GM21529 (cell line): ENCODE results near the gene ZNF417.
"Not testable (repeated sequence)": the region's sequence is repeated elsewhere in the genome, so short reads cannot be mapped to it uniquely, and the experiment has no call there.

Experiments used
- ATAC-seq: cut with Tn5 transposase; IDR thresholded peaks from one replicate; pipeline ENCODE4 v1.9.1; 2021; ENCODE audit not compliant: unreplicated experiment

Gene ZNF417

DNA sequence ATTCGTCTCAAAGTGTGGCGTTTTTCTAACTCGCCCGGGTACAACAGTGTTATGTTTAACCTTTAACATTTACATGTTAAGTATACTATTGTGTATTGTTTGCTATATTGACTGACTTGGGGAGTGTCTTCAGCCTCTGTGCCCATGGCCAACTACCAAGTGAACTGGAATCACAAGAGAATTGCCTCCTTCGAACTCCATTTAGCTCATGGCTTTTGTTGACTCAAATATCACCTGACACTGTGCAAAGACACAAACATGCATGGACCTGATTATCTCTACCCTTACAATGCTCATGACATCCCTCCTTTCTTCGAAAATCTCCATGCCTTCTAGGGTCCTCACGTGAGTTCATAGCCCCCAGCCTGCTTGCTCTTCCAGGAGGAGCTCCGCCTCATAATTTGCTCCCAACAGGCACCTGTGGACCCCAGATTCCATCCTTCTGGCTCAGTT, 28.3 kb downstream of the ZNF417 start:
- ATAC-seq, result no peak

DNA sequence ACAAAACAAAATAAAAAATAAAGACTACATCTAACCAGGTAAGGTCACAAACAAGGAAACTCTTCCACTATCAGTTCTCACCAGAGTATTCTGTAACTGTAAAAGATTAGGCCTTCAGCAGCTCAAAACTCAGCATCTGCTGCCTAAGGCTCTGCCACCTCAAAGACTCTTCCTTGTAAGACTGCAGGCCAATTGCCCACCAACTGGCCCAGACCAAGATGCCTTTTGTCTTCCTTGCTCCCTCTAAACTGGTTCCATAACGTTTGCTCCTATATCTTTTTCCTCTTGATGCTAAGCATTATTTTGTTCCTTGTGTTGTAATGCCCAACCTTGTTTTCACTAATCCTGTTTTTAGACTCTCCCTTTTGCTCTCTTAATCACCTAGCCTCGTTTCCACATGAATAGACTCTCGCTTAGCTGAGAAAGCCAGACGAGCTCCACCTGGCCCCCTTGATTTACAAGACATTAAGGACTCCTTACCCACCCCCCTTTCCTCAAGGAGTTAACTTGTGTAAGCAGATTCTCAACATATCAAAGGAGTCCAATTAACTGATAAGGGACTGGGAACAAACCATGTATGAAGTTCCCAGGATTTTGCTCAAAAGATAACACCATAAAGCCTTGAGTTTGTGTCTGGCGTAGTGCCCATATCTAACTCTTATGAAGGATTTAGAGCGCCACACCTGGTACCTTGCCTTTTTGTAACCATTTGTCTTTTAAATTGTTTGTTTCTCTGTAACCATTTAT, 29.0 kb downstream of the ZNF417 start:
- ATAC-seq, result no peak

DNA sequence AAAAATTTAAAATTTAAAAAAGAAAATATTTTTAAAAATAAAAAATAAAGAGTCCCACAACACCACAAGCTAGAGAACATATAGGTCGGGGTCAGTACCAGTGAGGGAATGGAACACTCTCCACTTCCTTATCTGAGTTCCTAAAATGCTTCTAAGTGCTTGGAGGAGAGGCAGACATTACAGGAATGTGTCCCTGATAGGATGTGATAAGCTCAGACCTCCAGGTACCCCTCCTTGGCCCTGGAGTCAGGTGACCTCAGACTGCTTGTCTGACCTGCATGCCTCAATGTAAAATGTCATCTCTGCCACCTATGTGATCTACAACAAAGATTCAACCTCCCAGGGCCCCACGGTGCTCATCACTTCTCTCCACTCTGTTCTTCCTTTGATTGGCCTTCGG, 30.3 kb downstream of the ZNF417 start:
- ATAC-seq, result no peak

GRCh38 chr19:57873883-57874799, 42.3 kb downstream of the ZNF417 start:
- not testable (repeated sequence) for ATAC-seq

DNA sequence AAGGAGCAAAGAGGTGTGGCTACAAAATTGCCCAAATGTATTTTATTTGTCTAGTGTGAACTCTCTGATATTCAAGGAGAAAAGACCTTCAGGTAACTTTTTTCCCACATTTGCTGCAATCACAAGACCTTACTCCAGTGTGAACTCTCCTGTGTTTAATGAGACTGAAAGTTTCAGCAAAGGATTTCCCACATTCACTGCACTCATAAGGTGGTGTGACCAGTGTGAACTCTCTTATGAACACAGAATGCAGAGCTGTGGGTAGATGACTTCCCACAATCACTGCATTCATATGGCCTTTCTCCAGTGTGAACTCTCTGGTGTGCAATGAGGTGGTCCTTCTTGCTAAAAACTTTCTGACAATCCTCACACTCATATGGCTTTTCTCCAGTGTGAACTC, 43.9 kb downstream of the ZNF417 start:
- ATAC-seq, result no peak

DNA sequence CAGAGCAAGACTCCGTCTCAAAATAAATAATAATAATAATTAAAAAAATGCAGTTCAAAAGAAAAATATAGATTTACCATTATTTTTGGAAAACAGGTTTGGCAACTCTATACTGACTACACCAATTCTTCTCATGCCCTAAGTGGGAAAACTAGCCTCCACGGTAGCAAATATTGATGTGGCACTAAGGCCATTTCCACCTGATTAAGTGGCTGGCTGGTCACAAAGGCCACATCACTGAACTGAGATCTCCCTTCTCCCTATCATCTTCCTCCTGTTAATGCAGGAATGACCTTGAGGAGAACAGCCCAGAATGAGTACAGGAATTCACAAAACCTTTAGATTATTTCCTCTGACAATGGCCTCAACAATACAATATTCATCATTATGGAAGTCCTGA, 46.2 kb downstream of the ZNF417 start:
- ATAC-seq, result no peak

DNA sequence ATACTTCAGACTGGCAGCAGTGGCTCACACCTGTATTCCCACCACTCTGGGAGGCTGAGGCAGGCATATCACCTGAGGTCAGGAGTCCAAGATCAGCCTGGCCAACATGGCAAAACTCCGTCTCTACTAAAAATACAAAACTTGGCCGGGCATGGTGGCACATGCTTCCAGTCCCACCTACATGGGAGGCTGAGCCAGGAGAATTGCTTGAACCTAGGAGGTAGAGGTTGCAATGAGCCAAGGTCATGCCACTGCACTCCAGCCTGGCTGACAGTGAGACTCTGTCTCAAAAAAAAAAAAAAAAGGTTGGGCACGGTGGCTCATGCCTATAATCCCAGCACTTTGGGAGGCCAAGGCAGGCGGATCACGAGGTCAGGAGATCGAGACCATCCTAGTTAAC, 46.7 kb downstream of the ZNF417 start:
- not testable (repeated sequence) for ATAC-seq

DNA sequence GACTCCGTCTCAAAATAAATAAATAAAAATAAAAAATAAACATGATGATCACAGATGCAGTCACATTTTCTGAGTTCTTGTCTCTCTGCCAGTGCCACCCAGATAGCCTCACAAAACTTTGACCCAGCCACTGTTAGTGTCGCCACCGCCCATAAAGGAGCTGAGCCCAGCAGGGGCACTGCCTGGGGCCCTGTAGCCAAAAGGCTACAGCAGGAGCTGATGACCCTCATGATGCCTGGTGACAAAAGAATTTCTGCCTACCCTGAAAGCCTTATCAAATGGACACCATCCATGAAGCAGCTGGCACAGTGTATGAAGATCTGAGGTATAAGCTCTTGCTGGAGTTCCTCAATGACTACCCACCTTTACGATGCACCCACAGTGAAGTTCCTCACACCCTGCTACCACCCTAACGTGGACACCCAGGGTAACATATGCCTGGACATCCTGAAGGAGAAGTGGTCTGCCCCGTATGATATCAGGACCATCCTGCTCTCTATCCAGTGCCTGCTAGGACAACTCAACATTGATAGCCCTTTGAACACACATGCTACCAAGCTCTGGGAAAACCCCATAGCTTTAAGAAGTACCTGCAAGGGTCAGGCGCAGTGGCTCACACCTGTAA, 48.4 kb downstream of the ZNF417 start:
- ATAC-seq, result no peak
